Fibroblast of pulmonary artery (primary cell): ENCODE measurements around the gene TENM4.

Source experiments
- DNase-seq: peaks from one replicate; pipeline ENCODE4 v3.0.0-alpha.2; 2010; ENCODE audit warnings: low read depth
- H3K4me3 ChIP-seq: replicated peaks from 2 replicates; pipeline ENCODE4 v1.5.1; 2011; ENCODE audit warnings: low read depth, mild to moderate bottlenecking, control low read depth, low read length, moderate library complexity
- CTCF ChIP-seq: IDR thresholded peaks from 2 replicates; pipeline ENCODE4 v1.5.1; 2011; ENCODE audit warnings: mild to moderate bottlenecking, control low read depth, low read length, inconsistent platforms; ENCODE audit errors: missing control alignments

TENM4 gene

GRCh38 chr11:79150966-79151365 lies 289.9 kb downstream of the TENM4 start:
- DNase-seq, result no peak
- H3K4me3 ChIP-seq, result no peak overlapping the region
- no peak for TF ChIP-seq CTCF

- H3K4me3 ChIP-seq, result no peak overlapping the region
- TF ChIP-seq CTCF, result no peak
- DNase-seq, result no peak
These were observed 290.5 kb downstream of the TENM4 start for GRCh38 chr11:79150320-79150719.

- TF ChIP-seq CTCF, result no peak
- DNase-seq, result no peak
- H3K4me3 ChIP-seq, result no peak overlapping the region
These were observed 293.1 kb downstream of the TENM4 start for GRCh38 chr11:79147731-79148130.

GRCh38 chr11:79147011-79147410 lies 293.8 kb downstream of the TENM4 start:
- H3K4me3 ChIP-seq, result no peak overlapping the region
- no peak for TF ChIP-seq CTCF
- DNase-seq, result no peak

- DNase-seq, result no peak
- H3K4me3 ChIP-seq, result no peak overlapping the region
- TF ChIP-seq CTCF, result no peak
These were observed 300.9 kb downstream of the TENM4 start for GRCh38 chr11:79139900-79140299.

- no peak for TF ChIP-seq CTCF
- DNase-seq, result no peak
- H3K4me3 ChIP-seq, result no peak overlapping the region
These were observed 311.1 kb downstream of the TENM4 start for GRCh38 chr11:79129702-79130101.

- TF ChIP-seq CTCF, result no peak
- no peak overlapping the region for H3K4me3 ChIP-seq
- DNase-seq, result no peak
These were observed 312.5 kb downstream of the TENM4 start for GRCh38 chr11:79128291-79128690.
